SK-N-MC (cell line): ENCODE data around the gene TMEM184B.

Source experiments
- EZH2 ChIP-seq: fragments of 200-600 bp; sonication (generic); IDR thresholded peaks from one replicate; pipeline ENCODE4 v1.6.1; 2017; ENCODE audit warnings: antibody characterized with exemption
- FOXP2 ChIP-seq: optimal IDR thresholded peaks from 2 replicates; pipeline ENCODE3; 2011; ENCODE audit warnings: mild to moderate bottlenecking, moderate library complexity; ENCODE audit not compliant: insufficient read depth; ENCODE audit errors: extremely low read length, control extremely low read depth
- POLR2AphosphoS5 ChIP-seq: IDR thresholded peaks from 2 replicates; pipeline ENCODE4 v1.6.1; 2012; ENCODE audit warnings: mild to moderate bottlenecking, low read depth, low read length, borderline replicate concordance

DNA sequence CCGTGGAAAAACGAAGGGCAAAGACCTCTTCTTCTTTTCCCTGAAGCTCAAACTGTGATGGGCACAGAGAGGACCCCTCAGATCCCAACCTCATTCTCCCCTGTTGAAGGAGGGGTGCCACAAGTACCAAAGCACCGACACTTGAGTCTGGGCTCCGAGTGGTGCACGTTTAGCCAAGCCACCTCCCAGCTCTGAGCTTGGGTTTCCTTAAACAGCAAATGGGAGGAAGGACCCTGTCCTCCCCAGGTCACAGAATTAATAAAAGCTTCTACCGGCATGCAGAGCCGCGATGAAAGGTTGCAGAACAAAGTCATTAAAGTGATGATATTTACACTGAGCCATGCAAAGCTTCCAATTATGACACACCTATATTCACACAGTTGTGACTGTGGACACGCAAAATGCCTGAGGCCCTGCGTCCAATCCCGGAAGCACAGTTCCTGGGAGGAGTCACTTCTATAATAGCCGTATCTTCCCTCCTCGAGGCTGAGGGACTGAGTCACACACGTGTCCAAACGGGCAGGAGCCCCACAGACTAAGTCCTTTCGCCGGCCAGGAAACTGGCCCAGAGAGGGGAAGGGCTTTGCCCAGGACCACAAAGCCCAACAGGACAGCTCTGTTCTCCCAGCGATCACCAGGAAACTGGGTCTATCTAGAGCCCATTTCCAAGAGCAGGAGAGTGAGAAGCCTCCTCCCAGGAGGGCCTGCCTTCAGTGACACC lies 45.3 kb upstream of the TMEM184B start:
- TF ChIP-seq EZH2 (no peak), POLR2AphosphoS5 (no peak; the same call in 1 of the 2 replicates), FOXP2 (no peak)
